CD14-positive monocyte (primary cell): ENCODE measurements around the gene HDAC4. TPM values are rescaled to one million over a fixed set of nuclear protein-coding genes. Genes with fewer than 3 reads are reported as not detected.

Experiments
- DNase-seq, 3 donors: peaks; one replicate each; pipeline ENCODE4 v3.0.0-alpha.2; 2011 to 2022
- H2AFZ ChIP-seq: 2 replicates; pipeline ENCODE4 v1.6.0; 2012; ENCODE audit warnings: mild to moderate bottlenecking, low read depth, low read length, inconsistent platforms; ENCODE audit not compliant: insufficient read depth, poor library complexity, severe bottlenecking
- H3K27ac ChIP-seq, 2 donors: 1 replicate in 1 of 2; 2 replicates in 1 of 2; pipeline ENCODE4 v1.5.1; 2012 to 2013; ENCODE audit warnings: low read length in 2 of 2, control low read depth in 1 of 2, inconsistent platforms in 1 of 2, low read depth in 1 of 2, mild to moderate bottlenecking in 1 of 2
- H3K27me3 ChIP-seq, 2 donors: one replicate each; pipeline versions ENCODE4 v1.6.0 to v1.6.1; 2011 to 2013; ENCODE audit warnings: low read length in 2 of 2; ENCODE audit not compliant: control insufficient read depth in 2 of 2, insufficient read depth in 2 of 2
- H3K36me3 ChIP-seq, 2 donors: replicated peaks in 1 of 2; 1 replicate in 1 of 2; 2 replicates in 1 of 2; pipeline versions ENCODE4 v1.5.1 to v1.6.1; 2012 to 2013; ENCODE audit warnings: low read length in 2 of 2, control low read depth in 1 of 2, inconsistent platforms in 1 of 2, mild to moderate bottlenecking in 1 of 2; ENCODE audit not compliant: insufficient read depth in 2 of 2, control insufficient read depth in 1 of 2
- H3K4me1 ChIP-seq, 2 donors: 1 replicate in 1 of 2; 2 replicates in 1 of 2; pipeline versions ENCODE4 v1.5.1 to v1.6.1; 2012 to 2013; ENCODE audit warnings: low read length in 2 of 2, control low read depth in 1 of 2, inconsistent platforms in 1 of 2, mild to moderate bottlenecking in 1 of 2, moderate library complexity in 1 of 2; ENCODE audit not compliant: insufficient read depth in 2 of 2, control insufficient read depth in 1 of 2
- H3K4me2 ChIP-seq: replicated peaks from 2 replicates; pipeline ENCODE3; 2012; ENCODE audit warnings: low read length, moderate library complexity, mild to moderate bottlenecking; ENCODE audit not compliant: poor library complexity, severe bottlenecking; ENCODE audit errors: extremely low read depth
- H3K4me3 ChIP-seq, 3 experiments: fragments of 200-600 bp in 1 of 3; sonication (generic) in 1 of 3; replicated peaks in 1 of 3; 1 replicate in 2 of 3; 2 replicates in 1 of 3; pipeline ENCODE4 v1.5.1; 2011 to 2013; ENCODE audit warnings: low read length in 3 of 3, mild to moderate bottlenecking in 3 of 3, control low read depth in 2 of 3, low read depth in 2 of 3, inconsistent platforms in 1 of 3, moderate library complexity in 1 of 3
- H3K79me2 ChIP-seq: 2 replicates; pipeline ENCODE4 v1.6.0; 2012; ENCODE audit warnings: mild to moderate bottlenecking, control low read depth, inconsistent platforms, low read length, moderate library complexity; ENCODE audit not compliant: insufficient read depth
- H3K9ac ChIP-seq: 2 replicates; pipeline ENCODE4 v1.6.0; 2017; ENCODE audit warnings: low read length, mild to moderate bottlenecking; ENCODE audit not compliant: insufficient read depth, poor library complexity, severe bottlenecking
- H3K9me3 ChIP-seq, 2 donors: replicated peaks in 1 of 2; 1 replicate in 1 of 2; 2 replicates in 1 of 2; pipeline versions ENCODE4 v1.5.1 to v1.6.1; 2012 to 2013; ENCODE audit warnings: low read length in 2 of 2, control low read depth in 1 of 2; ENCODE audit not compliant: control insufficient read depth in 1 of 2, insufficient read depth in 1 of 2
- H4K20me1 ChIP-seq: 2 replicates; pipeline ENCODE4 v1.6.0; 2012; ENCODE audit warnings: mild to moderate bottlenecking, low read length, control low read depth, moderate library complexity; ENCODE audit not compliant: insufficient read depth
- H3K27ac Mint-ChIP-seq, 7 donors: one replicate each; pipeline ENCODE4 v1.8.0; 2020; ENCODE audit warnings: mild to moderate bottlenecking in 7 of 7, mixed read lengths in 7 of 7, moderate library complexity in 6 of 7, inconsistent platforms in 2 of 7
- H3K27me3 Mint-ChIP-seq, 3 donors: one replicate each; pipeline ENCODE4 v1.8.0; 2021 to 2022; ENCODE audit warnings: low read depth in 3 of 3, mild to moderate bottlenecking in 3 of 3, mixed read lengths in 3 of 3, moderate library complexity in 3 of 3, inconsistent platforms in 1 of 3
- H3K36me3 Mint-ChIP-seq, 2 donors: one replicate each; pipeline ENCODE4 v1.8.0; 2020; ENCODE audit warnings: mixed read lengths in 2 of 2, inconsistent platforms in 1 of 2, mild to moderate bottlenecking in 1 of 2
- H3K4me1 Mint-ChIP-seq: one replicate; pipeline ENCODE4 v1.8.0; 2020; ENCODE audit warnings: mild to moderate bottlenecking, mixed read lengths
- H3K4me3 Mint-ChIP-seq, 2 donors: one replicate each; pipeline ENCODE4 v1.8.0; 2020; ENCODE audit warnings: mild to moderate bottlenecking in 2 of 2, mixed read lengths in 2 of 2, moderate library complexity in 1 of 2
- H3K9me3 Mint-ChIP-seq, 7 donors: one replicate each; pipeline ENCODE4 v1.8.0; 2020 to 2022; ENCODE audit warnings: mixed read lengths in 7 of 7, mild to moderate bottlenecking in 6 of 7, moderate library complexity in 6 of 7, inconsistent platforms in 2 of 7
- CTCF ChIP-seq: fragments of 200-600 bp; IDR thresholded peaks from one replicate; pipeline ENCODE4 v1.8.0; 2022; ENCODE audit warnings: antibody characterized with exemption, mild to moderate bottlenecking
- WGBS: methylation state at CpG from one replicate; pipeline ENCODE4 v1.1.5; 2013; ENCODE audit warnings: missing lambda C conversion rate; ENCODE audit not compliant: insufficient coverage; 5-methylcytosine and 5-hydroxymethylcytosine counted together
- intact Hi-C, 2 donors: fragments of 100-400 bp; cut with micrococcal nuclease; formaldehyde crosslinking; loops; one replicate each; pipeline versions ENCODE4 v1.15.0 to v1.15.1; 2023
- polyA plus RNA-seq, 3 donors: library from polyadenylated mRNA; depleted of rRNA in 1 of 3; unstranded in 2 of 3; stranded (reverse) in 1 of 3; fragments of 300-500 nt in 2 of 3; fragments of >200 nt in 1 of 3; fragmentation: Illumina TruSeq in 2 of 3; gene quantifications; 1 replicate in 2 of 3; 2 replicates in 1 of 3; pipeline ENCODE4 v1.2.3, GENCODE V29; 2012 to 2021

Gene HDAC4
- polyA plus RNA-seq, 3 donors, result 3.3 to 23.0 (median 4.5) TPM

GRCh38 chr2:239368321-239368720 is 32.5 kb downstream of the HDAC4 start:
- Mint-ChIP-seq H3K27me3 (no peaks in the 10 kb centered on the region), H3K4me3 (no peak overlapping the region), H3K4me1 (peaks cover 18% of the 10 kb centered on the region), H3K9me3 (no peaks in the 10 kb centered on the region), H3K36me3 (peaks cover 8 to 14% of the 10 kb centered on the region in 2 donors), H3K27ac (no peak overlapping the region)
- Histone ChIP-seq H3K9me3 (no peaks in the 10 kb centered on the region), H3K27ac (peak overlapping the region in 1 of 2 donors; percentile 62), H3K27me3 (no peaks in the 10 kb centered on the region), H3K79me2 (peaks cover 93% of the 10 kb centered on the region), H4K20me1 (peaks cover 10% of the 10 kb centered on the region), H2AFZ (no peak overlapping the region), H3K4me1 (peaks cover 13 to 16% of the 10 kb centered on the region in 2 donors), H3K9ac (no peak overlapping the region), H3K4me3 (no peak overlapping the region), H3K4me2 (no peak overlapping the region), H3K36me3 (peaks cover 0 to 28% of the 10 kb centered on the region in 2 donors)
- no peak for TF ChIP-seq CTCF
- WGBS, result 80% methylated on average over 4 of the region's 9 CpGs
- no peak for DNase-seq
- intact Hi-C loops, result no loop called here

- Histone ChIP-seq H3K4me3 (no peak overlapping the region), H3K27me3 (no peaks in the 10 kb centered on the region), H3K4me1 (peaks cover 13 to 16% of the 10 kb centered on the region in 2 donors), H3K9ac (no peak overlapping the region), H4K20me1 (peaks cover 21% of the 10 kb centered on the region), H3K9me3 (no peaks in the 10 kb centered on the region), H3K27ac (no peak overlapping the region), H3K36me3 (peaks cover 0 to 21% of the 10 kb centered on the region in 2 donors), H3K4me2 (no peak overlapping the region), H3K79me2 (peaks cover 96% of the 10 kb centered on the region), H2AFZ (no peak overlapping the region)
- peaks cover 18% of the 10 kb centered on the region for H3K4me1 Mint-ChIP-seq
- H3K4me3 Mint-ChIP-seq, result no peak overlapping the region
- H3K27me3 Mint-ChIP-seq, result no peaks in the 10 kb centered on the region
- no peak for TF ChIP-seq CTCF
- H3K36me3 Mint-ChIP-seq, result peaks cover 11 to 14% of the 10 kb centered on the region in 2 donors
- no peak for DNase-seq
- peak overlapping the region in 4 of 7 donors; percentile 12 to 65 (median 35) for H3K27ac Mint-ChIP-seq
- WGBS, result 100% methylated on average over 8 of the region's 12 CpGs
- intact Hi-C loops, result no loop called here
- H3K9me3 Mint-ChIP-seq, result no peaks in the 10 kb centered on the region
These were observed 34.1 kb downstream of the HDAC4 start for GRCh38 chr2:239366740-239367139.
